Stimulated activated CD8-positive, alpha-beta memory T cell treated with anti-CD3 and anti-CD28 coated beads, Interleukin-4, amount 100 ng/mL, for 48 hours (primary cell): Measurements from ENCODE around the gene APEX1.
"Not testable (repeated sequence)": the region's sequence is repeated elsewhere in the genome, so short reads cannot be mapped to it uniquely, and the experiment has no call there.

Experiments
- DNase-seq: peaks from one replicate; pipeline ENCODE4 v3.0.0-alpha.2; 2020

APEX1 gene

GRCh38 chr14:20478894-20479293, 23.9 kb downstream of the APEX1 start:
- no peak for DNase-seq

GRCh38 chr14:20482382-20482781, 27.4 kb downstream of the APEX1 start:
- no peak for DNase-seq

GRCh38 chr14:20485900-20486299, 30.9 kb downstream of the APEX1 start:
- DNase-seq, result no peak

- no peak for DNase-seq
Measured at GRCh38 chr14:20486684-20487395, 31.8 kb downstream of the APEX1 start.

- DNase-seq, result no peak
Measured at GRCh38 chr14:20487396-20487725, 32.3 kb downstream of the APEX1 start.

- no peak for DNase-seq
Measured at GRCh38 chr14:20489093-20489994, 34.3 kb downstream of the APEX1 start.

- DNase-seq, result no peak
Measured at GRCh38 chr14:20490563-20490962, 35.5 kb downstream of the APEX1 start.

- no peak for DNase-seq
Measured at GRCh38 chr14:20492486-20492885, 37.5 kb downstream of the APEX1 start.

GRCh38 chr14:20493634-20494033, 38.6 kb downstream of the APEX1 start:
- DNase-seq, result no peak

GRCh38 chr14:20494935-20495766, 40.1 kb downstream of the APEX1 start:
- no peak for DNase-seq

- no peak for DNase-seq
Measured at GRCh38 chr14:20498622-20499021, 43.6 kb downstream of the APEX1 start.

- DNase-seq, result no peak
Measured at GRCh38 chr14:20499108-20499507, 44.1 kb downstream of the APEX1 start.

GRCh38 chr14:20499881-20500280, 44.9 kb downstream of the APEX1 start:
- DNase-seq, result no peak

GRCh38 chr14:20501346-20501745, 46.3 kb downstream of the APEX1 start:
- no peak for DNase-seq

- DNase-seq, result no peak
Measured at GRCh38 chr14:20503898-20504297, 48.9 kb downstream of the APEX1 start.

- DNase-seq, result not testable (repeated sequence)
Measured at GRCh38 chr14:20506276-20506675, 51.2 kb downstream of the APEX1 start.

GRCh38 chr14:20506752-20507151, 51.7 kb downstream of the APEX1 start:
- DNase-seq, result not testable (repeated sequence)
